ENCODE measurements around the gene SLC28A1.
A peak's percentile ranks its signal among the peaks of the same experiment; 100 is the strongest.

The SLC28A1 gene

GRCh38 chr15:84947947-84948830, 63.7 kb downstream of the SLC28A1 start:
- DNase-seq: no peak

GRCh38 chr15:84949043-84949442, 64.6 kb downstream of the SLC28A1 start:
- no peak for DNase-seq

DNA sequence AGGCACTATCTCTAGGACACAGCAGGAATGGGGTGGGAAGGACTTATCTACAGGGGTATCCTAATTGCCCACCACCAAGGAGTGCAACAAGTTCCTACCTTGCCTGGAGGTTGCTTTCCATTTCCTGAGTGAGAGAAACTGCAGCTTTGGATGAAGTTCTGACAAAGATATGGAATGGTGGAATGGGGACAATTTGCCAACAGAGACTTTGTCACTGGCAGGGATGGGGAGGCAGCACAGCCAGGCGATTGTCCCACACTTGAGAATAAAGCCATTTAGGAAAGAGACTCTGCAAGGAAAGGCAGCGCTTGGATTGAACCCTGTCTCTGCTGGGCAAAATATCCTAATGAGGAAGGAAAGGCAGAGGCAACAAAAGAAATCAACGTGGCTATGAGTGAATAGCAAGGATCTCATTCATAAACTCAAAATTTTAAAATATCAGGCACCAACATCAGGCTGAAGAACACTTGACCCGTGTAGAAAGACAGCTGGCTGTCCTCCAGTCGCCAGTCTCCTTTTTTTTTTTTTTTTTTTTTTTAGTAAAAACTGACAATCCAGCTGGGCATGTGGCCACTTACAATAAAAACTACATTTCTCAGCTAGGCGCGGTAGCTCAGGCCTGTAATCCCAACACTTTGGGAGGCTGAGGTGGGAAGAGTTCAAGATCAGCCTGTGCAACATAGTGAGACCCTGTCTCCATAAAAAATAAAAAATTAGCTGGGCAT, 65.5 kb downstream of the SLC28A1 start:
- no peak for DNase-seq

DNA sequence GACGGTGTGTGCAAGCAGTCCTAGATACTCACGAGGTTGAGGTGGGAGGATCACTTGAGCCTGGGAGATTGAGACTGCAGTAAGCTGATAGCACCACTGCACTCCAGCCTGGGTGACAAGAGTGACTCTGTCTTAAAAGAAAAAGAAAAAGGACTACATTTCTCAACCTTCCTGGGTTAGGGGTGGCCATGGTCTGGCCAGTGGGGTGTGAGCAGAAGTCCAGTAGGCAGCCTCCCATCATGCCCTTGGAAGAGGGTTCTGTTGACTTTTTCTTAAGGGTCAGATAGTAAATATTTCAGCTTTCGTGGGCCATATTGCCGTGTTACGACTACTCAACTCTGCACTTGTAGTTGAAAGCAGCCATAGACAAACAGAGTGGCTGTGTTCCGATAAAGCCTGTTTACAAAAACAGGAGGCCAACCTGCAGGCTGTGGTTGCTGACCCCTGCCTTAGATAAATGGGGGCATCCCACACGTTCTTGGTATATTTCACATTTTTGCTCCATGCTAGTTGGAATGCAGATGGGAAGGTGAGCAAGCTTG, 66.2 kb downstream of the SLC28A1 start:
- no peak for DNase-seq

GRCh38 chr15:84951736-84952135, 67.3 kb downstream of the SLC28A1 start:
- DNase-seq: no peak

DNA sequence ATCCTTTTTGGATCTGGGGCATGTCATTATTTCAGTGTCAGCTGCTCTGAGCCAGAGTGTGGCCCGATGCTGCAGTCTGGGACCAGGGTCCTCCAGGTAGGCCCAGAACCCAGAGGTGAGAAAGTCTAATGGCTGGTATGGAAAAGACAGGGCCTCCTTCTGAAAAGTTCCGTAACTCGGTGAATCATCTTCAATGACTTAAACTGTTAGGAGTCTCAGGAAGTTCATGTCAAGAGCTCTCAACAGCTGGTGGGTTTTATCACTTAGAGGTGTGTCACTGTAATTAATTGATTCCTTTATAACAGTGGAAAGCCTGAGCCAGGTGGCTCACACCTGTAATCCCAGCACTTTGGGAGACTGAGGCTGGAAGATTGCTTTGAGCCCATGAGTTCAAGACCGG, 68.7 kb downstream of the SLC28A1 start:
- DNase-seq: no peak

GRCh38 chr15:84953726-84954125, 69.3 kb downstream of the SLC28A1 start:
- no peak for DNase-seq

DNA sequence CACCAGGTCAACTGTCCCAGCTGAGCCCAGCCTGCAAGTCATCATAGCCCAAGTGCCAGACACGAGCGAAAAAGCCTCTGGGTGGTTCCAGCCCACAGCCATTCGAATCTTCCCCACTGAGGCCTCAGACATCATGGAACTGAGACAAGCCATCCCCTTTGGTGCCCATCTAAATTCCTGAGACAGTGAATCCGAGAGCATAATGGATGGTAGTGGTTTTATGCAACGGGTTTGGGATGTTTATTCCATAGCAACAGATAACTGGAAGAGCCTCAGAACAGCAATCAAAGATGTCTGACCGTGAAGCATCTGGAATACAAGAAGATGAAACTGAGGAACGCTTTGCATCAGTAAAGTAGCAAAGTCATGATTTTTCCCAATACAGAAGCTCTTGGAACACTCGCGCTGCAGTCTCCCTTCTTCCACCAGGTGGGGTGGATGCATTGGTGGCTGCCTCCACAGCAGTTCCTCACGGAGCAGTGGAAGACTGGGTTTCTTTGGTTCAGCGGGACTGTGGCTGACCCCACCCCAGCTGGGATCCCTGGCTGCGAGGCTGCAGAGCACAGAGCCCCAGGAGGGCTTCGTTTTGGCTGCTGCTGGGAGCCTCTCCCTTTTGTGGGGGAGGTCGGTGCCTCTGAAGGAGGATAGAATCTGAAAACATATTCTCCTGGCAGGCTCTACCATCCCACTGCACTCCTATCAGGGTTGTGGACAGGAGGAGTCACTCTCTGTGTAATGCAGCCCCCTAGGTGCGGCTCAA, 70.8 kb downstream of the SLC28A1 start:
- peak in 4 of 6 experiments; percentile 16 to 33 (median 22) for DNase-seq

- no peak for DNase-seq
Measured at GRCh38 chr15:84956199-84956598, 71.7 kb downstream of the SLC28A1 start.

- no peak for DNase-seq
Measured at GRCh38 chr15:84960391-84961113, 76.1 kb downstream of the SLC28A1 start.

GRCh38 chr15:84961114-84961452, 76.6 kb downstream of the SLC28A1 start:
- DNase-seq: no peak

GRCh38 chr15:84961707-84962106, 77.2 kb downstream of the SLC28A1 start:
- DNase-seq: no peak

- DNase-seq: no peak
Measured at GRCh38 chr15:84962955-84963354, 78.5 kb downstream of the SLC28A1 start.

DNA sequence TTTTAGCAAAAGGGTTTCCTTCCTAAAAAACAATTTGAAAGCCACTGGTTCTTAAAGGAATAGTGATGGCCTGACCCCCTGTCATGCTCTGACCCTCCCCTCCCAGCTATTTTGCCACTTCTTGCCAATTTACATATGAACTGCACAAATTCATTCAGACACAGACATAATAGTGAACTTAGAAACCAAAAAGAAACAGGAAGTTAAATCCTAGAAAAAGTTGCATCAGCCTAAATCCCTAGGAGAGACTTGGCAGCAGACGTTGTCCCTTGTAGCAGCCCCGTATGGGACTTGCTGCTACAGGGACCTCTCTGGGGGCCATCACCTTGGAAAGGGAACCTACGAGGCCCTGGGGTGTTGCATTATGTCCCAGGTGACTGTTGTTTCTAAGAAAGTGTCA, 82.9 kb downstream of the SLC28A1 start:
- DNase-seq: no peak

DNA sequence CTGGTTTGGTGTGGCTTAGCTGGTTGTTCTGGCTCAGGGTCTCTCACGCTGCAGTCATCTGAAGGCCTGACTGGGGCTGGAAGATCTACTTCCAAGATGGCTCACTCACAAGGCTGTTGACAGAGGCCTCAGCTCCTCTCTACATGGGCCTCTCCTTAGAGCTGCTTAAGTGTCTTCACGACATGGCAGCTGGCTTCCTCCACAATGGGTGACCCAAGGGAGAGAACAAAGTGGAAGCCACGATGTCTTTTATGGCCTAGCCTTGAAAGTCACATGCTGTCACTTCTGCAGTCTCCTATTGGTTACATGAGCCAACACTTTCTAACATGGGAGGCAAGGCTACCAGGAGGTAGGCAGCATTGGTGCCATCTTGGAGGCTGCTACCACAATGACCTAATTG, 83.8 kb downstream of the SLC28A1 start:
- no peak for DNase-seq

GRCh38 chr15:84969257-84969656, 84.8 kb downstream of the SLC28A1 start:
- no peak for DNase-seq

DNA sequence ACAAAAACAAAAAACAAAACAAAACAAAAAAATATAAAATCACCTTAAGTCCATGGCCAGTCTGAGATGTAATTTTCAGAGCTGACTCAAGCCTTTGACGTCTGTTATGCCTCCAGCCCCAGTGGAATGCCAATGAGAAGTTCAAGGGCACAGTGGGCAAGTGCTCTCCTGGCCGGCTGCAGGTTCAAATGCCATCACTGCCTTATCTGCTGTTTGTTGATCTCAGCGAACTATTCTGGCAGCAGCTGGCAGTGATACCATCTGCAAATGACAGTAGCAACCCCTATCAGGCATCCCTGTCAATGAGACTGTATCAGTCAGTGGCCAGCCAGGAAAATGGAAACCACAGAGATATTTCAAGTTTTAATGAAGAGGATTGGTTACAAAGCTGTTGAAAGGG, 86.4 kb downstream of the SLC28A1 start:
- no peak for DNase-seq

DNA sequence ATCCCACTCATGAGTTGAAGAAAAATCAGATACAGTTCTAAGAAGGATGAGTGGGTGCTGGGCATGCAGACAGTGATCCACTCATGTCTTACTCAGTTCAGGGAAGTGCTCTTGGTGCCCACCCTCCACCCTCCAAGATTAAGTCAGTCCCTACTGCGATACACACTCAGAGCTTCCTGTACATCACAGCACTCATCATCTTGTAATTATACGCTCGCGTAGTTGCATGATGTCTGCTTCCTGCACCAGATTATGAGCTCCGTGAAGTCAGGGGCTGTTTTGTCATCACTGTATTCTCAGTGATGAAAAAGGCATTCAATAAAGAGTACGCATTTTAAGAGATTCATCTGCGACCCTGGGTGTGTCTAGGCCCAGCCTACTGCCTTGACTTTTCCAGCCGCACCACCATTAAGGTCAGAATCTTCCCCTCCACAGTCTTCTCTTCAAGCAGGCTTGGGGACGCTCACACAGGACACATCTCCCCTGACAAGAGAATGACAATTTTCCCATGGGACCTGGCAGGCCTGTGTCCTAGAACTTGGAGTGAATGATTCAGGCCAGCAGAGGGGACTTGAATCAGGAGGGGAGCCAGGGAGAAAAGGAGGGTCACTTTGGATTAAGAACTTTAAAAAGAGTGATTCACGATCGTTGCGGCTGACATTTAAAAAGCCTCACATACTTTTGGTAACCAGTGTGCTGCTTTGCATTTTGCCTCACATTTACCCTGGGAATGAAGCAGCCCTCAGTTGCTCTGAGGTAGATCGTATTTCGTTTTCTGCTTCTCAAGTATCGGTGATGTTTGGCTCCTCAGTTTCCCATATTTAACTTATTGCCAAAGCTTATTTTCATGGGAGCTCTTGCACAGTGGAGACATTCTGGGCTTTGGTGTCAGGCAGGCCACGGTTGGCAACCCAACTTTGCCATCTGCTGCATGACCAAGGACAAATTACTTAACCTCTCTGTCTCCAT, 89.3 kb downstream of the SLC28A1 start:
- no peak for DNase-seq

- DNase-seq: no peak
Measured at GRCh38 chr15:84975871-84976351, 91.4 kb downstream of the SLC28A1 start.

GRCh38 chr15:84976746-84977345, 92.4 kb downstream of the SLC28A1 start:
- no peak for DNase-seq

- no peak for DNase-seq
Measured at GRCh38 chr15:84979651-84980050, 95.2 kb downstream of the SLC28A1 start.

Data from stimulated activated naive CD4-positive, alpha-beta T cell (primary cell).